ENCODE measurements around the gene CDC37L1.
"Not testable (repeated sequence)": the region's sequence is repeated elsewhere in the genome, so short reads cannot be mapped to it uniquely, and the experiment has no call there.

The CDC37L1 gene

GRCh38 chr9:4750023-4750673, 70.8 kb downstream of the CDC37L1 start:
- Histone ChIP-seq H3K27me3 (ENCODE audit: insufficient read depth, low read depth, severe bottlenecking) (no peaks in the 10 kb centered on the region), H3K27ac (no peak overlapping the region), H3K36me3 (no peaks in the 10 kb centered on the region), H3K4me3 (ENCODE audit: low read depth, low read length) (no peak overlapping the region), H3K9me3 (ENCODE audit: severe bottlenecking) (no peaks in the 10 kb centered on the region)
- TF ChIP-seq CTCF (IDR thresholded peaks at IDR 0.05; ENCODE audit: low read depth, low read length): peak; percentile 18; the same call in 1 of the 2 replicates
- DNase-seq: no peak

GRCh38 chr9:4754530-4754929, 75.2 kb downstream of the CDC37L1 start:
- not testable (repeated sequence) for H3K27ac ChIP-seq; H3K9me3 ChIP-seq (ENCODE audit: severe bottlenecking); DNase-seq

GRCh38 chr9:4755026-4755609, 75.7 kb downstream of the CDC37L1 start:
- Histone ChIP-seq H3K27me3 (ENCODE audit: insufficient read depth, low read depth, severe bottlenecking) (no peaks in the 10 kb centered on the region), H3K9me3 (ENCODE audit: severe bottlenecking) (no peaks in the 10 kb centered on the region), H3K4me3 (ENCODE audit: low read depth, low read length) (no peak overlapping the region), H3K27ac (no peak overlapping the region), H3K36me3 (no peaks in the 10 kb centered on the region)
- no peak for DNase-seq
- no peak for TF ChIP-seq CTCF (IDR thresholded peaks at IDR 0.05; ENCODE audit: low read depth, low read length)

More at GRCh38 chr9:4754530-4754929, 75.2 kb downstream of the CDC37L1 start:
- H3K36me3 ChIP-seq; H3K27me3 ChIP-seq (ENCODE audit: insufficient read depth, low read depth, severe bottlenecking); H3K4me3 ChIP-seq (ENCODE audit: low read depth, low read length): not testable (repeated sequence)

DNA sequence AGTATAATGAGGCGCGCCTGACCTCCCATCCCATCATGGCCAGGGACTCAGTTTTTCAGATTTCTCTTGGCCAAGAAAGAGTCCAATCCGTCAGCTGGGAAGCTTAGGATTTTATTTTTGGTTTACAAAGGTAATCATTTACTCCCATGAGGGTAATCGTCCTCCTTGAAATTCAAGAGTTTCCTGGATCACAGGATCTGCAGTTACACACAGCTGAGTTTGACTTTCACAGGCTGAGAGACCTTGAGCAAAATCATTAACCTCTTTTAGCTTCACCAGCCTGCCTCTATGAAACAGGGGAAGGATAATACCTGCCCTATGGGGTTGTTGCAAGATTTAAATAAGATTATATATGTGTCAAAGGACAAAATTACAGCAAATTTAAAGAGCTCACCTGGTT, 77.1 kb downstream of the CDC37L1 start:
- Histone ChIP-seq H3K27me3 (ENCODE audit: insufficient read depth, low read depth, severe bottlenecking) (no peaks in the 10 kb centered on the region), H3K4me3 (ENCODE audit: low read depth, low read length) (no peak overlapping the region), H3K27ac (no peak overlapping the region), H3K9me3 (ENCODE audit: severe bottlenecking) (no peaks in the 10 kb centered on the region), H3K36me3 (no peaks in the 10 kb centered on the region)
- no peak for TF ChIP-seq CTCF (IDR thresholded peaks at IDR 0.05; ENCODE audit: low read depth, low read length)
- no peak for DNase-seq
